ENCODE results near the gene CREBBP.

CREBBP gene

GRCh38 chr16:3873482-3874173, 6.9 kb downstream of the CREBBP start:
- peaks cover 25% of the 10 kb centered on the region for H3K36me3 Mint-ChIP-seq (ENCODE audit: low read depth)
- peak overlapping the region in 1 of 3 experiments; percentile 48 for H3K4me3 Mint-ChIP-seq
- H3K9me3 Mint-ChIP-seq: no peaks in the 10 kb centered on the region
- H3K4me1 Mint-ChIP-seq: peaks cover 91% of the 10 kb centered on the region
- no peak overlapping the region for H3K27ac Mint-ChIP-seq
- TF ChIP-seq CTCF (IDR thresholded peaks at IDR 0.05; ENCODE audit: unreplicated experiment in 3 of 3): no peak
- H3K27me3 Mint-ChIP-seq (ENCODE audit: low read depth): no peaks in the 10 kb centered on the region

- Mint-ChIP-seq H3K4me3 (peak overlapping the region; percentile 38 to 46 (median 41)), H3K27ac (peak overlapping the region; percentile 23 to 38 (median 36)), H3K9me3 (no peaks in the 10 kb centered on the region), H3K27me3 (ENCODE audit: low read depth) (no peaks in the 10 kb centered on the region), H3K4me1 (peaks cover 87% of the 10 kb centered on the region), H3K36me3 (ENCODE audit: low read depth) (peaks cover 14% of the 10 kb centered on the region)
- TF ChIP-seq CTCF (IDR thresholded peaks at IDR 0.05; ENCODE audit: unreplicated experiment in 3 of 3): no peak
Observed at GRCh38 chr16:3872216-3872895, 8.2 kb downstream of the CREBBP start.

GRCh38 chr16:3868967-3869366, 11.5 kb downstream of the CREBBP start:
- Mint-ChIP-seq H3K27ac (no peak overlapping the region), H3K27me3 (ENCODE audit: low read depth) (no peaks in the 10 kb centered on the region), H3K9me3 (no peaks in the 10 kb centered on the region), H3K36me3 (ENCODE audit: low read depth) (peaks cover 3% of the 10 kb centered on the region), H3K4me3 (no peak overlapping the region), H3K4me1 (peaks cover 71% of the 10 kb centered on the region)
- TF ChIP-seq CTCF (IDR thresholded peaks at IDR 0.05; ENCODE audit: unreplicated experiment in 3 of 3): no peak

- H3K4me3 Mint-ChIP-seq: no peak overlapping the region
- H3K27ac Mint-ChIP-seq: no peak overlapping the region
- no peaks in the 10 kb centered on the region for H3K9me3 Mint-ChIP-seq
- peaks cover 71% of the 10 kb centered on the region for H3K4me1 Mint-ChIP-seq
- no peak for TF ChIP-seq CTCF (IDR thresholded peaks at IDR 0.05; ENCODE audit: unreplicated experiment in 3 of 3)
- no peaks in the 10 kb centered on the region for H3K27me3 Mint-ChIP-seq (ENCODE audit: low read depth)
- H3K36me3 Mint-ChIP-seq (ENCODE audit: low read depth): peaks cover 3% of the 10 kb centered on the region
Observed at GRCh38 chr16:3868556-3868955, 12.0 kb downstream of the CREBBP start.

- H3K27ac Mint-ChIP-seq: peak overlapping the region in 1 of 3 experiments; percentile 2
- peaks cover 71% of the 10 kb centered on the region for H3K4me1 Mint-ChIP-seq
- no peaks in the 10 kb centered on the region for H3K27me3 Mint-ChIP-seq (ENCODE audit: low read depth)
- TF ChIP-seq CTCF (IDR thresholded peaks at IDR 0.05; ENCODE audit: unreplicated experiment in 3 of 3): no peak
- peaks cover 7% of the 10 kb centered on the region for H3K36me3 Mint-ChIP-seq (ENCODE audit: low read depth)
- H3K4me3 Mint-ChIP-seq: no peak overlapping the region
- no peaks in the 10 kb centered on the region for H3K9me3 Mint-ChIP-seq
Observed at GRCh38 chr16:3866703-3867431, 13.6 kb downstream of the CREBBP start.
